HG02798 (cell line): ENCODE results near the gene SH2B2.
"Not testable (repeated sequence)": the region's sequence is repeated elsewhere in the genome, so short reads cannot be mapped to it uniquely, and the experiment has no call there.

ENCODE experiments used
- ATAC-seq: cut with Tn5 transposase; IDR thresholded peaks from one replicate; pipeline ENCODE4 v1.9.1; 2021; ENCODE audit warnings: mild to moderate bottlenecking; ENCODE audit not compliant: unreplicated experiment, poor library complexity

SH2B2 gene

DNA sequence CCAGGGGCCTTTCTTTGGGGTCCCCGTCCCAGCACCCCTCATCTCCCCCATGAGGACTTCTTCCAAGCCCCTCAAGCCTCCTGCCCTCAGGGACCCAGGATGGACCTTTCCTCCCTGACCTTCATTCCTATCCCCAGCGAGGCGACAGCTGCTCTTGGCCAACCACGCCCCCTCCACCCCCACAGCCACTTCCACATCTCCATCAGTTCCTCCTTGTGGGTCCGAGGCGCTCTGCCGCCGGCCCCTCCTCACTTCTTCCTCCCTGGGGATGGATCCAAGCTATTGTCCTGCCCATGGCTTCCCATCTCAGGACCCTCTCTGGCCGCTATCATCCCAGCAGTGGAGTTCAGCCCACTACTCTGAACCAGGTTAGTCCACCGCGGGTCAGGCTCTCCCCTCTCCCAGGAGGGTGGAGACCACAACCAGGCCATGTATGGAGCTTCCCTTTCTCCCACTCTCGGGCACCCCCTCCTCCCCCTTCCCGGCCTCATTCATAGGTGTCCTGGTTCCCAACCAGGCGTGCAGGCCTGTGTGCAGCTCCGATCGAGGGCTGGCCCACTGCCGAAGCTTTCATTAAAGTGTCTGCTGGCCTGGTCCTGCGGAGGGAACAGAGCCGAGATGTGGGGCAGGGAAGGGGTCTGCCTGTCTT is 1.7 kb upstream of the SH2B2 start:
- ATAC-seq = no peak

DNA sequence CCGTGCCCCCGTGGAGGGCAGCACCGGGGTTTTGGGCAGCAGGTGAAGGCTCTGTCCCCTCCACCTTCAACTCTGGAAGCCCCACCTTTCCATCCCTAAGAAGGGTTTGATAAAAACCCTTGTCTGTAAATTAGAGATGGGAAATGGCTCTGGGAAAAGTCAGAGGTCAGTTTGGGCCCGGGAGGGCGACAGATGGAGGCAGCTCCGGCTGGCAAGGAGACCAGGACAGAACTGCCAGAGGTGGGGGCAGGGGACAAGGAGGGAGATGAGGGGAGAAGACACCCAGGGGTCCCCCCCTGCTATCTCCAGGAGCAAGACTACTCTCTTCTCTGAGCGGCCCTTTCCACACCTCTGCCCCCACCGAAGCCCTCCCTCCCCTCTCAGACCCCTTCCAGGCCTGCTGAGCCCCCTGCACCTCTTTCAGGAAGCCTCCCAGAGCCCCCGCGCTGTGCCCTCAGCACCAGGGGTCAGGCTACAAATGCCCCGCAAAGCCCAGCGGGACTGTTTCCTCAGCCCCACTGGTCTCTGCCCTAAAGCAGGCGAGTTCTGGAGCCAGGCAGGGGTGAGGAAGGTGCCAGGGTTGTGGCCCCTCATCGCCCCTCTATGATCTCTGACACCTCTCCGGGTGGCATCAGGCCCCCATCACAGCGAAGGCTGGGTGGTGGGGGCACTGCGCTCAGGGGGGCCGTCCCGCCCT is 980 bp upstream of the SH2B2 start:
- no peak for ATAC-seq

DNA sequence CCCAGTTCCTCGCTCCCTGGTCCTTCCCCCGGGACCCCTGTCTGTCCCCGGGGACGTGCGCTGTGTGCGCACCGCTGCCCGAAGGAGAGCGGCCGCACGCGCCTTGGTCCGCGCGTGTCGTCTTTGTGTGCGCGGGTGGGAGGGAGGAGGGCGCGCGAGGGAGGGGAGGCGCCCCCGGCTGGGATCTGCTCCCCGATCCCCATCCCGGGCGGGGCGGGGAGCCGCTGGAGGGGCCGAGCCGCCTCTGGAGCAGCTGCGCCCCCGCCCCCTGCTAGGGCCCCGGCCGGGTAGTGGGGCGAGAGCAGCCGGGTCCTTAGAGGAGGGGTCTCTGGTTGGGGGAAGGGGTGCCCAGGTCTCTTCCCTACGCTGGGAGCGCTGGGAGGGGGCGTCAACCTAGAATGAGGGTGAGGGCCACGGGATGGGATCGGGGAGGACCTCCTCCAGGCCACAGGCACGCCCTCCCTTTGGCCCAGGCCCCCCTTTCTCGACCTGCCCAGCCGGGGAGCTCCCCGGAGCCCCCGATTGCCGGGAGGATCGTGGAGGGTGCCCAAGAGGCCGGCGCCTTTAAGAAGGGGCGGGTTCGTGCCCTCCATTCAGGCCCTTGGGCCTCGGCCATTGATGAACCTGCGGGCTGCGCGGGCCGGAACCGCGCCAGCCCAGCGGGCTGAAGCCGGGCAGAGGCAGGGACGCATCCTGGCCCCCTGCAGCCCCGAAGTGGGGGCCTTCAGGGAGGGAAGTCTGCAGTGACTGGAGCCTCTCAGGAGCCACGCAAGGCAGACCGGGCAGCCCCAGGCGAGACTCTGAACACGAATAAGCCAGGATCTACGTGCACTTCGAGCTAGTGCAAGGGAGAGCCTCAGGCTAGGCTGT is 678 bp downstream of the SH2B2 start:
- peak; percentile 6 for ATAC-seq

DNA sequence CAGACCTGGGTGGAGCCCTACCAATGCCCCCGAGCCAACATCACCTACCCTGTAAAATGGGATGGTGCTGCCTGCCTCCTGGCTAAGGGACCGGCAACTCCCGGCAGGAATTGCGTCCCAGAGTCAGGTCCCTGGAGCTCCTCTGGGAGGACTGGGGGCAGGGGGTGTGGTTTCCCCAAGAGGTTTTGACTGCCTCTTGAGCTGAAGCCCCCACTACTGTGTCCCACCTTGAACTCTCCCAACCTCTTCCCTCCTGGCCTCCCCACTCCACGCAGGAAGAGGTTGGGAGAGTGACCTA is 1.3 kb downstream of the SH2B2 start:
- no peak for ATAC-seq

DNA sequence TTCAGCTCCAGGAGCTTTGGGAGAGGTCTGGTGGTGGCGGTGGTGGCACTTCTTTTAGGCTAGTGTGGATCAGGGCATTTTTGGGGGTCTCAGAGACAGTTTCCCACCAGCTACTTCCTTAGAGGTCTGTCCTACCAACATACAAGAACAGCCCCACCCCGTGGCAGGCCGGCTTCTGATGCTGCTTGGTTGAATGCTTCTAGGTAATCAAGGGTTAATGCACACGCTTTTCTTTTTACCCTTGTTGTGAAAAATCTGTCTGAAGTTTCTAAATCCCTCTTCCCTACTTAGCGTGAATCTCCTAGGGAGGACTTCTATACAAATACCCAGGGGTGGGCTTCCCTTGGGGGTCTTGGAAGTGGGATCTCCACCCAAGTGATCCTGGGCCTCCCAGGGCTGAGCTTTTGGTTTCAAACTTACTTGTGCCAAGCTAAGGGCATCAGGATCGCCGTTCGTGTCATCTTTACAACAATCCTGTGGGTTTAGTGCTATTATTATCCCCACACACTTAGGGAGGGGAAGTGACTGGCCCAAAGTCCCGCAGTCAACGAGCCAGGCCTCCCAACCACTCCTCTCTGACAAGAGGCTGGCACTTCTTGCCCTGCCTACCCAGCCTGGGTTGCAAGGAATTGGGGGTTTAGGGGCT is 1.7 kb downstream of the SH2B2 start:
- ATAC-seq = no peak

DNA sequence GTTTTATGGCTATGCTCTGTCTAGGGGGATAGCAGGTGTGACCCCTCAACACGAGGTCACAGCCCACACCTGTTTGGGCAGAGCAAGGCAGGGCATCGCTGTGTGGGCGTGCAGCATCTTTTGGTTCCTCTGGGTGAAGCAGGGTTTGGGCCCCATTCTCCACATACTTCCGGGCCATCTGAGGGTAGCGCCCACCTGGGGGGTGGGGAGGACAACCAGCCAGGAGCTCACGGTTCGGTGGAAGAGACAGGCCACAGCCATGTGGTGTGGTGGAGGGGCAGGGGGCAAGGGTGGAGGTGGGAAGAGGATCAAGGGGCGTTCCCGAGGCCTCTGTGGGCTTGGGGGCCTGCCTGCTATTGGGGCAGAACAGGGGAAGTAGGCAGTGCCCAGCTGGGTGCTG is 2.4 kb downstream of the SH2B2 start:
- ATAC-seq = no peak

DNA sequence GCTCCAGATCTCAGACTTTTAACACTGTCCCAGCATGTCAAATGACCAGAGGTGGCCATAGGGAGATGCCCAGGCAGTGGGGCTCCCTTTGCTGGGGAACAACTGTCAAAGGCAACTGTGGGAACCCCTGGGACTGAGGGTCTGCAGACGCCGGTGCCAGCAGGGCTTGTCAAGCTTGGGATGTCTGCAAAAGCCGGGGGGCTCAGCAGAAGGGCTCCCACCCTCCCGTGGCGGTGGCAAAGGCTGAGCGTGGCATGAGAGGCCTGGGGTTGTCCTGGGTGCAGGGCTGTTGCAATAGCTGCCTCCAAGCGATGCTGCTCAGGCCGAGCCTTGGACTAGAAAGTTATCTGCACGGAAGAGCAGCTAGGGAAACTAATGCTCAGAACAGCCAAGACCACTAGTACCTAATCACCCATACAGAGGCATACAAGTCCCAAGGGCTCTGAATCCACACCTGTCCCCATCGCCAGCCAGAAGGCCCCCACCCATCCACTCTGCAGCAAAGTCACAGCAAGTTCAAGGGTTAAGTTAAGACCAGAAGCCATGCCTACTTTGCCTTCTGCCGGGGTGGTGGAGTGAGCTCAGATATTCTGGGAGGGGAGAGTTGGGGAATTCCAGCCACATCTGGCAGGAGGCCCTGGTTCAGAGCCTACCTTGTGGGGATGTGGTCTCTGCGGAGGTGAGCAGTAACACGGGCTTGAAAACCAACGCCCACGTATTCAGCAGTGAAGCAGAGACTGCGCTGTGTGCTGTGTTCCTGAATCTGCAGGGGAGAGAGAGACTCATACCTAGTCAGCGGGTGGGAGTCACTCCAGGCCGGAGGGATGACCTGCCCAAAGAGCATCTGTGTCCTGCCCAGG is 4.6 kb downstream of the SH2B2 start:
- peak; percentile 46 for ATAC-seq

DNA sequence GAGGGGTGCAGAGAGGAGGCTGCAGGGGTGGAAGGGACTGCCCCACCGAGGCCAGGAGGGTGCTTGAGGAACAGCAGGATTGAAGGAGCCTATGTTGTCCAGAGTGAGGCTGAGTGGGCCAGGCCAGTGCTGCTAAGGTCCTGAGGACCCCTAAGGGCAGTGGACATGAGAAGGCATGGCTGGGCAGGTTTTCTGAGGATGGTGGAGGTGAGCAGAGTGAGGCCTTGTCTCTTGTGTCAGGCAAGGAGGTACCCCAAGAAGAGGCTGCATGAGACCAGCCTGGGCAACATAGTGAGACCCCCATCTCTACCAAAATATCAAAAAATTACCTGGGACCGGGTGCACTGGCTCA is 5.2 kb downstream of the SH2B2 start:
- no peak for ATAC-seq

DNA sequence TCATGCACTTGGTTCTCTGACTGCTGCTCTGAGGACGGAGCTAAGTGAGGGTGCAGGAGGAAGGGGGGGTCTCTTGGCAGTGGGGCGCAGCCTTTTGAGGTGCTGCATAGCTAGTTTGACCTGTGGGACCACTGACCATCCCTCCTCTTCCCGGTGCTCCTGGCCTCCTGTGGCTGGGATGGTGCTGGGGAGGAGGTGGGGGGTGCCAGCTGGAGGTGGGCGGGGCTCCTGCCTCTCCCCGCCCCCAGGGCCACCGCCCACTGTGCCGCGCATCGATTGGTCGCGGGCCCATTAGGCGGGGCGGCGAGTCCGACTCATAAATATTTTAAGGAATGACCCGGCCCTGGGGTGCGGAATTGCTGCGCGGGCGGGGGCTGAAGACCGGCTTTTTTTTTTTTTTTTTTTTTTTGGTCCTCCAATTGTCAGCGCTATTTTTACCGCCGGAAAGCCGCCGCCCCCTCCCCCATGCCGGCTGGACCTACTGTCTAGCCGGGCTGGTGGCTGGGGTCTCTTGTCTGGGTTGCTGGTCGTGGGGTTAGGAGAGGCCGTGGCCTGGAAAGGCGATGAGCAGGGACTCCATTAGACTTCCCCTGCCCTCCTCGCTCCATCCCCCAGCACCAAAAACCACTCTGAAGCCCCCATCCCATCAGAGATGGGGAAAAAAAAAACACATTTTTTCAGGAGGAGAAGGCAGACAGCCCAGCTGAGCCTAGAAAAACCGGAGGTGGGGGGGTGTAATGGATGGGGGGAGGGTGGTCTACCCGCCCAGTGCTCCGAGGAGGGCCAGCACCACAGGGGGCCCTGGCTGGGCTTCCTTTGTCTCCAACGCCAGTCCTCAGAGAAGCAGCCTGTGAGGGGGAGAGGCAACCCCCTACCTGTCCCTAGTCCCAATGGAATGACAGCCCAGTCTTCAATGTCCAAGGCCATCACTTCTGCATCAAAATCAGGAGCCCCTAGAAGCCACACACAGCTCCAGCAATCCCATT is 6.4 kb downstream of the SH2B2 start:
- no peak for ATAC-seq

DNA sequence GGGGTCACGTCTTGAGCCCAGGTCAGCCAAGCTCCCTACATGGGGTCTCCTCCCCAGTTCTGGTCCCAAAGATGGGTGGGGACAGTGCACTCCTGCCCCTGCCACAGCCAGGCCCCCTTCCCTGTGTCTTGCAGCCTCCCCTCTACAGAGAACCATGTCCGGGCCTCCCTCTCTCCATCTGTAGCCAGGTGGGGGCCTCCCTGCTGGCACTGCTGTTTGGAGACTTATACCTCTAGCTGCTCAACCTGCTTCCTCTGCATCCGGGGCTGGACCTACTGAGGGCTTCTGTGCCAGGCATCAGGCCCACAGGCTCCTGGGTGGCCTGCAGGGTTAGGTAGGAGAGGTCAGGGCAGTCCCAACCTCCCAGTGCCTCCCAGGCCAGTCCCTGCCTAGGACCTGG is 7.9 kb downstream of the SH2B2 start:
- no peak for ATAC-seq

DNA sequence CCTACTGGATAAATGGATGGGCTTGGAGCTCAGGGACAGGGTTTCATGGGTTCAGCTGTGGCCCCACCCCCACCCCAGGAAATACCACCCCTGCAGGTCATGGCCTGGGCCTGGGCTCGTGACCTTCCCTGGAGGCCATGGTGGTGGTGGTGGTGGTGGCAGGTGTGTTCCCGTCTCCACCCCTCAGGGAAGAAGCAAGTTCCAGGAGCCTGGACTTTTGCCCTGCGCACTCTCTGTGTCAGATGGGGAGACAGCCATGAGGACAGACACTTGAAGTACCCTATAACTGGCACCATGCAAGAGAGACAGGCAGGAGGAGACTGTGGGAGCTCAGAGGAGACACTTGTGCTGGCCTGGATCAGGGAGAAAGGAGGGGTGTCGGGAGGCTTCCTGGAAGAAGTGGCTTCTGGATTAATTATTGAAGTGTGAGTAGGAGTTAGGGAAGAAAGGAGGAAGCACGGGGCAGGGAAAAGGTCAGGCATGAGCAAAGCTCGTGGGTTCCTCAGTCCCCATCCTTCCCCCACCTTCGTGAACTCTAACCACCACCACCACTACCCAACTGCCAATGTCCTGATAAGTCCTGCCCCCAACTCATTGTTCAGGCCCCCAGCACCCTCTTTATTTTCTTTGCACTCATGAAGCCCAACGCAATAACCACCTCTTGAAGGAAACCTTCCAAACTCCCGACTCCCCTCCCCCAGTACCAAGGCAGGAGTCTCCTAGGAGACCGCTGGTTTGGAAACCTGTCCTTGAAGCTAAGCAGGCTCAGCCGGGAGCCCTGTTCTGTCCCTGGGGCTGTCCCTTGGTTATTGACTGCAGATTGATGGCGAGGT is 8.9 kb downstream of the SH2B2 start:
- no peak for ATAC-seq

DNA sequence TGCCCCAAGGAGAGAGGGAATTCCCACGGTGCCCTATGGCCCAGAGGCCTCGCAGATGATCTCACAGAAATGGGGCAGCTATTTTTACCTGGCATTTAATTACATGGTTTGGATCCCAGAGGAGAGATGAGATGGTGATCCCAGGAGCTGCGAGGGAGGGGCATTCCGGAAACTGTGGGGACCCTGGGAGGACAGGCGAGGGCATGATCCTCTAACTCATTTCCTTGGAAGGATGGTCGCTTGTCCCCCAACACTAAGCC is 9.4 kb downstream of the SH2B2 start:
- no peak for ATAC-seq

DNA sequence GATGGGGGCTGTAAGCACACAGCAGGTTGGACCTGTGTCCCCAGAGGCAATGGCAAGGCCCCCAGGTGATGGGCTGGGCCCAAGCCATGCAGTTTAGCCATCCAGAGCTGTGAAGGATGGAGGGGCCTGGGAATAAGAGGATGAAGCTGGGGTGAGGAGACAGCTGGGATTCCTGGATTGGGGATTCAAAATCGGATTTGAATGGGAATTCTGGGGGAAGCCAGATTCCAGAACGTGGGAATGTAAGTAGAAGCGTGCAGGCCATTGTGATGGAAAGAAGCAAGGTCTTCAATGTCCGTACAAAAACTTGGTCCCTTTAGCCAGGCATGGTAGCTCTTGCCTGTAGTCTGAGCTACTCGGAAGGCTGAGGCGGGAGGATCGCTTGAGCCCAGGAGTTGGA is 9.8 kb downstream of the SH2B2 start:
- ATAC-seq = no peak

DNA sequence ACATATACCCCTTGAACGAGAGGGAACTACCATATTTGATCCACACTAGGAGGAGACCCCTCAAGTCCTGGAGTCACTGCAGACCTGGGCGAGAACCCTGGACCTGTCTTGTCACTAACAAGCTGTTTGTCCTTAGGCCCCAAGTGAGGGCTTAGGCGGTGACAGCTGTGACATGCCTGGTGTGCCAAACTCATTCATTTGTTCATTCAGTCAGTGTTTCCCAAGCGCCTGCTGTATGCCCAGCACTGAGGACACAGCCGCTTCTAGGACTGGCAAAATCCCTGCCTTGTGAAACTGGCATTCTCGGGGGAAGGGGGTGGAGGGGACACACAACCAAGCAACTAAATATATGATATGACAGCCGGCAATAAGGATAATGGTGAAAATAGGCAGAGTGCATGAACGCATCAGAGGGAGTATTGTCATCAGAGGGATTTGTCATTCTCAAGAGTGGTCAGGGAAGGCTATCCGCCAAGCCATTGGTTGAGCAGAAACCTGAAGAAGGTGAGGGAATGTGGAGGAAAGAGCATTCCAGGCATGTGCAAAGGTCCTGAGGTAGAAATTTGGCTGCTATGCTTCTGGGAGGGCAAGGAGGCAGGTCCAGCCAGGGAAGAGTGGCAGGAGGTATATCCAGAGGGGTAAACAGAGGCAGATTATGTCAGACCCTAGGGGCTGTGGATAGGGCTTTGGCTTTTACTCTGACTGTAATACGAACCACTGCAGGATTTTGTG is 11.0 kb downstream of the SH2B2 start:
- no peak for ATAC-seq

DNA sequence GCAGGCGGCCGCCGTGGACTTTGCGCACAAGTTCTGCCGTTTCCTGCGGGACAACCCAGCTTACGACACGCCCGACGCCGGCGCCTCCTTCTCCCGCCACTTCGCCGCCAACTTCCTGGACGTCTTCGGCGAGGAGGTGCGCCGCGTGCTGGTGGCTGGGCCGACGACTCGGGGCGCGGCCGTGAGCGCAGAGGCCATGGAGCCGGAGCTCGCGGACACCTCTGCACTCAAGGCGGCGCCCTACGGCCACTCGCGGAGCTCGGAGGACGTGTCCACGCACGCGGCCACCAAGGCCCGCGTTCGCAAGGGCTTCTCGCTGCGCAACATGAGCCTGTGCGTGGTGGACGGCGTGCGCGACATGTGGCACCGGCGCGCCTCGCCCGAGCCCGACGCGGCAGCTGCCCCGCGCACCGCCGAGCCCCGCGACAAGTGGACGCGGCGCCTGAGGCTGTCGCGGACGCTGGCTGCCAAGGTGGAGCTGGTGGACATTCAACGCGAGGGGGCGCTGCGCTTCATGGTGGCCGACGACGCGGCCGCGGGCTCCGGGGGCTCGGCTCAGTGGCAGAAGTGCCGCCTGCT is 14.1 kb downstream of the SH2B2 start:
- no peak for ATAC-seq

DNA sequence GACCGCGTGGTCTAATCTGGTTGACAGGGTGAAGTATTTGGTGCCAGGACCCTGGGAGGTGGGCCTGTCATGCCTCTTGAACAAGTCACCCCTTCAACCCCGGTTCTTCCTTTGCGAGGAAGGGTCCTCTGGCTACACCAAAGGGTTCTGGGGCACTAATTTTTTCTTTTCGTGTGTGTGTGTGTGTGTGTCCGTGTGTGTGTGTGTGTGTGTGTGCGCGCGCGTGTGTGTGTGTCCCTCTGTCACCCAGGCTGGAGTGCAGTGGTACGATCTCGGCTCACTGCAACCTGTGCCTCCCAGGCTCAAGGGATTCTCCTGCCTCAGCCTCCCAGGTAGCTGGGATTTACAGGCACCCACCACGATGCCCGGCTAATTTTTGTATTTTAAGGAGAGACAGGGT is 14.7 kb downstream of the SH2B2 start:
- not testable (repeated sequence) for ATAC-seq

DNA sequence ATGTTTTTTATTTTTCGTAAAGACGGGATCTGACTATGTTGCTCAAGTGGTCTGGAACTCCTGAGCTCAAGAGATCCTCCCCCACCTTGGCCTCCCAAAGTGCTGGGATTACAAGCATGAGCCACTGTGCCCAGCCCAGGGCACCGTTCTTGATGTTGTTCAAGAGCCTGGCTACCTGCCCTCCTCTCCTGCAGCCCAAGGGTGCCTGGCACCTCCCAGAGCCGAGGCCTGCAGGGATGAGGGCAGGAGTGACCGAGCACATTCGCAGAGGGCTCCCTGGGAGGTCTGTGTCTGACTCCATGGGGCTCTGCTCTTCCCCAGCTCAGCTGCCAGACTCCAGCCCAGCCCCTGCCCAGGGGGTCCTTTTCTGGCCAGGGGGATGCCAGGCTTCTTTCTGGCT is 15.4 kb downstream of the SH2B2 start:
- ATAC-seq = no peak
